NCI-H774 (cell line): ENCODE measurements around the gene RUNDC1.

ENCODE experiments used
- DNase-seq: peaks from one replicate; lab custom pipeline; 2025; lab: John Stamatoyannopoulos, UW

The RUNDC1 gene

DNA sequence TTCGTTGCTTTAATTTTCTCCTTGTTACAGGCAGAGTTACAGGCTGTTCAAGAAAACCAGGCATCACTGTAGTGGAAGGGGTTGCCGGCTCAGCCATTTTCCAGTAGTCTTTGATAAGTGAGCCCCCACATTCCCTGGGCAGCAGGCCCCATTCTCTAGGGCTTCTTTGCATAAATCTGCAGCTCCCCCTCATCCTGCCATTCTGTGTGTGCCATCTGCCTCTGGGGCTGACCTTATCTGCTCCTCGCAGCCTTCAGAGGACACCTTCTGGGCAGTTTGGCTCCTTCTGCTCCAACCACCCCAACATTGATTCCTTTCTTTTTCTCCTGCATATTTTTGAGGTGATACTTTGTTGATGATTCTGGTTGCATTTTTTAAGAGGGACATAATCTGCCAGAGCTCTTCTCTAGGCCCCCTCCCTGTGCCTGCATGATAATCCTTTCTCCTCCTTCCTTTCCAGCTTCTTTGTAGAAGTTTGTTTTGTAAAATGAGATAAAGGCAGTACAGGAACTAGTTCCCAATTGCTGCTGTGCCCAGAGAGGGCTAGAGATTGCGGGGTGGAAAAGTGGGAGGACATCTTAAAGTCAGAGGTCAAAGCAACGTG is 61.8 kb downstream of the RUNDC1 start:
- DNase-seq = no peak
